Epidermal melanocyte (primary cell): Measurements from ENCODE around the gene AKAP10.
"Not testable (repeated sequence)": the region's sequence is repeated elsewhere in the genome, so short reads cannot be mapped to it uniquely, and the experiment has no call there.

Experiments used
- DNase-seq: peaks from one replicate; pipeline ENCODE4 v3.0.0; 2011; ENCODE audit warnings: low spot score; ENCODE audit not compliant: insufficient read length

The AKAP10 gene

GRCh38 chr17:19867329-19868078 lies 110.1 kb downstream of the AKAP10 start, which contains the start of gene ULK2:
TSS of gene ULK2 (minus strand) at chr17:19867936. CDS start at chr17:19867417, 519 bp downstream.
- DNase-seq, result peak; percentile 51

GRCh38 chr17:19867079-19867328 lies 110.6 kb downstream of the AKAP10 start:
- DNase-seq, result peak; percentile 65

- no peak for DNase-seq
Measured at GRCh38 chr17:19865021-19865420, 112.6 kb downstream of the AKAP10 start.

- DNase-seq, result not testable (repeated sequence)
Measured at GRCh38 chr17:19860647-19861177, 116.9 kb downstream of the AKAP10 start.

- no peak for DNase-seq
Measured at GRCh38 chr17:19857640-19858039, 120.0 kb downstream of the AKAP10 start.
